ENCODE data around the gene ARSI.

- TF ChIP-seq CTCF (IDR thresholded peaks at IDR 0.05) (no peak), ZFX (IDR thresholded peaks at IDR 0.05; ENCODE audit: borderline replicate concordance) (no peak)
Measured at GRCh38 chr5:150255659-150256409, 46.9 kb downstream of the ARSI start.
